ENCODE measurements around the gene ZNF207. TPM values are rescaled to one million over a fixed set of nuclear protein-coding genes. Genes with fewer than 3 reads are reported as not detected.

The ZNF207 gene
- total and polyA plus RNA-seq, 9 of the 15 experiments (the other 6 are each of a cell fraction or from before 2014, with no cell fraction given) = 123 to 370 (median 250) TPM

DNA sequence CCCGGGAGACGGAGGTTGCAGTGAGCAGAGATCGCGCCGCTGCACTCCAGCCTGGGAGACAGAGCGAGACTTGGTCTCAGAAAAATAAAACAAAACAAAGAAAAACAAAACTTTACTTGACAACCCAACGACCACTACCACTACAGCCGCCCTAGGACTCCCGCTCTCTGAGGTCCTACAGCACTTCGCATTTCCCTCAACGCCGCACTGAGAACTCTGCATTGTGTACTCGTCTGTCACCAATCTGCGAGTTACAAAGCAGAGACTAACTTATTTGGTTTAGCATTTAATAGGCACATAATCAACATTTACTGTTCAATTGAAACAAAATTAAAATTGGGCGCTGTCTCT lies 479 bp upstream of the ZNF207 start (continued):
- TF ChIP-seq, protein P1, sequence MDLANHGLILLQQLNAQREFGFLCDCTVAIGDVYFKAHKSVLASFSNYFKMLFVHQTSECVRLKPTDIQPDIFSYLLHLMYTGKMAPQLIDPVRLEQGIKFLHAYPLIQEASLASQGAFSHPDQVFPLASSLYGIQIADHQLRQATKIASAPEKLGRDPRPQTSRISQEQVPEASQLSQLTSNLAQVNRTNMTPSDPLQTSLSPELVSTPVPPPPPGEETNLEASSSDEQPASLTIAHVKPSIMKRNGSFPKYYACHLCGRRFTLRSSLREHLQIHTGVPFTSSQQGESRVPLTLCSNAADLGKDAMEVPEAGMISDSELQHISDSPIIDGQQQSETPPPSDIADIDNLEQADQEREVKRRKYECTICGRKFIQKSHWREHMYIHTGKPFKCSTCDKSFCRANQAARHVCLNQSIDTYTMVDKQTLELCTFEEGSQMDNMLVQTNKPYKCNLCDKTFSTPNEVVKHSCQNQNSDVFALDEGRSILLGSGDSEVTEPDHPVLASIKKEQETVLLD (IDR thresholded peaks at IDR 0.05) = no peak
- TF ChIP-seq DNMT1 (IDR thresholded peaks at IDR 0.05) = 0 out of 2 replicates have a peak, but pooled peaks have one; percentile 30
- TF ChIP-seq ZNF436 (CRISPR knock-in tag; IDR thresholded peaks at IDR 0.05) = no peak
- no peak for TF ChIP-seq RBM25 (IDR thresholded peaks at IDR 0.05; ENCODE audit: low read depth, low read length, severe bottlenecking)
- TF ChIP-seq, protein P2, sequence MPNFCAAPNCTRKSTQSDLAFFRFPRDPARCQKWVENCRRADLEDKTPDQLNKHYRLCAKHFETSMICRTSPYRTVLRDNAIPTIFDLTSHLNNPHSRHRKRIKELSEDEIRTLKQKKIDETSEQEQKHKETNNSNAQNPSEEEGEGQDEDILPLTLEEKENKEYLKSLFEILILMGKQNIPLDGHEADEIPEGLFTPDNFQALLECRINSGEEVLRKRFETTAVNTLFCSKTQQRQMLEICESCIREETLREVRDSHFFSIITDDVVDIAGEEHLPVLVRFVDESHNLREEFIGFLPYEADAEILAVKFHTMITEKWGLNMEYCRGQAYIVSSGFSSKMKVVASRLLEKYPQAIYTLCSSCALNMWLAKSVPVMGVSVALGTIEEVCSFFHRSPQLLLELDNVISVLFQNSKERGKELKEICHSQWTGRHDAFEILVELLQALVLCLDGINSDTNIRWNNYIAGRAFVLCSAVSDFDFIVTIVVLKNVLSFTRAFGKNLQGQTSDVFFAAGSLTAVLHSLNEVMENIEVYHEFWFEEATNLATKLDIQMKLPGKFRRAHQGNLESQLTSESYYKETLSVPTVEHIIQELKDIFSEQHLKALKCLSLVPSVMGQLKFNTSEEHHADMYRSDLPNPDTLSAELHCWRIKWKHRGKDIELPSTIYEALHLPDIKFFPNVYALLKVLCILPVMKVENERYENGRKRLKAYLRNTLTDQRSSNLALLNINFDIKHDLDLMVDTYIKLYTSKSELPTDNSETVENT (CRISPR knock-in tag; IDR thresholded peaks at IDR 0.05) = no peak
- TF ChIP-seq GABPB2 (CRISPR knock-in tag; conservative IDR thresholded peaks at IDR 0.05) = no peak
- no peak for TF ChIP-seq SMAD3 (CRISPR knock-in tag; conservative IDR thresholded peaks at IDR 0.05)
- no peak for TF ChIP-seq RBBP5 (IDR thresholded peaks at IDR 0.05; ENCODE audit: borderline replicate concordance, insufficient read depth, low read length, poor library complexity, severe bottlenecking)
- TF ChIP-seq, protein P3, sequence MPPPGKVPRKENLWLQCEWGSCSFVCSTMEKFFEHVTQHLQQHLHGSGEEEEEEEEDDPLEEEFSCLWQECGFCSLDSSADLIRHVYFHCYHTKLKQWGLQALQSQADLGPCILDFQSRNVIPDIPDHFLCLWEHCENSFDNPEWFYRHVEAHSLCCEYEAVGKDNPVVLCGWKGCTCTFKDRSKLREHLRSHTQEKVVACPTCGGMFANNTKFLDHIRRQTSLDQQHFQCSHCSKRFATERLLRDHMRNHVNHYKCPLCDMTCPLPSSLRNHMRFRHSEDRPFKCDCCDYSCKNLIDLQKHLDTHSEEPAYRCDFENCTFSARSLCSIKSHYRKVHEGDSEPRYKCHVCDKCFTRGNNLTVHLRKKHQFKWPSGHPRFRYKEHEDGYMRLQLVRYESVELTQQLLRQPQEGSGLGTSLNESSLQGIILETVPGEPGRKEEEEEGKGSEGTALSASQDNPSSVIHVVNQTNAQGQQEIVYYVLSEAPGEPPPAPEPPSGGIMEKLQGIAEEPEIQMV (tag; conservative IDR thresholded peaks at IDR 0.05; ENCODE audit: low read depth) = no peak
- no peak for TF ChIP-seq PHTF2 (CRISPR knock-in tag; IDR thresholded peaks at IDR 0.05)
- no peak for TF ChIP-seq JUND (IDR thresholded peaks at IDR 0.05; ENCODE audit: borderline replicate concordance, low read depth, low read length)
- TF ChIP-seq JUND (tag; IDR thresholded peaks at IDR 0.05; ENCODE audit: borderline replicate concordance, low read depth, low read length) = no peak
- TF ChIP-seq NR1H2 (CRISPR knock-in tag; IDR thresholded peaks at IDR 0.05) = no peak
- TF ChIP-seq ZNF354B (CRISPR knock-in tag; IDR thresholded peaks at IDR 0.05) = no peak
- no peak for TF ChIP-seq TRIM24 (IDR thresholded peaks at IDR 0.05)
- no peak for TF ChIP-seq ZNF586 (CRISPR knock-in tag; conservative IDR thresholded peaks at IDR 0.05)
- no peak for TF ChIP-seq MAFG (tag; conservative IDR thresholded peaks at IDR 0.05)
- TF ChIP-seq, protein P4, sequence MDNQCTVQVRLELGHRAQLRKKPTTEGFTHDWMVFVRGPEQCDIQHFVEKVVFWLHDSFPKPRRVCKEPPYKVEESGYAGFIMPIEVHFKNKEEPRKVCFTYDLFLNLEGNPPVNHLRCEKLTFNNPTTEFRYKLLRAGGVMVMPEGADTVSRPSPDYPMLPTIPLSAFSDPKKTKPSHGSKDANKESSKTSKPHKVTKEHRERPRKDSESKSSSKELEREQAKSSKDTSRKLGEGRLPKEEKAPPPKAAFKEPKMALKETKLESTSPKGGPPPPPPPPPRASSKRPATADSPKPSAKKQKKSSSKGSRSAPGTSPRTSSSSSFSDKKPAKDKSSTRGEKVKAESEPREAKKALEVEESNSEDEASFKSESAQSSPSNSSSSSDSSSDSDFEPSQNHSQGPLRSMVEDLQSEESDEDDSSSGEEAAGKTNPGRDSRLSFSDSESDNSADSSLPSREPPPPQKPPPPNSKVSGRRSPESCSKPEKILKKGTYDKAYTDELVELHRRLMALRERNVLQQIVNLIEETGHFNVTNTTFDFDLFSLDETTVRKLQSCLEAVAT (IDR thresholded peaks at IDR 0.05) = peak; percentile 79; a peak in 3 of 4 replicates
- TF ChIP-seq SMARCA5 (IDR thresholded peaks at IDR 0.05) = 0 out of 2 replicates have a peak, but pooled peaks have one; percentile 3
- TF ChIP-seq ZNF239 (CRISPR knock-in tag; IDR thresholded peaks at IDR 0.05) = no peak
- 0 out of 2 replicates have a peak, but pooled peaks have one; percentile 18 for TF ChIP-seq ELF1 (tag; IDR thresholded peaks at IDR 0.05)
- TF ChIP-seq ZNF140 (CRISPR knock-in tag; IDR thresholded peaks at IDR 0.05) = no peak
- no peak for TF ChIP-seq ZNF316 (IDR thresholded peaks at IDR 0.05)
- peak; percentile 46; the same call in 1 of the 2 replicates for TF ChIP-seq HLTF (IDR thresholded peaks at IDR 0.05)
- no peak for TF ChIP-seq CHD2 (IDR thresholded peaks at IDR 0.05; ENCODE audit: low read depth, low read length)
- no peak for TF ChIP-seq ZNF764 (CRISPR knock-in tag; IDR thresholded peaks at IDR 0.05; ENCODE audit: low read depth)
- peak; percentile 65; the same call in 1 of the 2 replicates for TF ChIP-seq BRD4 (IDR thresholded peaks at IDR 0.05)
